ENCODE measurements around the gene MRE11. TPM values are rescaled to one million over a fixed set of nuclear protein-coding genes. Genes with fewer than 3 reads are reported as not detected.

The MRE11 gene
- total and polyA plus RNA-seq, 10 of the 15 experiments (the other 5 are each of a cell fraction or from before 2014, with no cell fraction given) = 16.2 to 39.2 (median 26.9) TPM

DNA sequence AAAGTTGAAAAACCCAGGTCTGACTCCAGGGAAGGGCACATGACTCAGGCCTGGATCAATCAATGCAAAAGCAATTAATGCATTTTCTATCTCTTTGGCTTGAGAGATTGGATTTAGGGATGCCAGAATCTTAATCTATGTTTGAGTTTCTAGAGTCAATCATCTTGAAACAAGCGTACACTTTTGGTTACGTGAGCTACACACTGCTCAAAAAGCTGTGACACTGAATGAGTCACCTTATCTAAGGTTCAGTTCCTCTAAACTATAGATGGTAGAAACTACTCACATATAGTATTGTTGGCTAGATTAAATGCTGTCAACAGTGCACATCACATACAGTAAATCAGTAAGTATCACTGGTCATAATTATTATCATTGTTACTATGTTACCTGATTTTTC lies 24.2 kb downstream of the MRE11 start (continued):
- TF ChIP-seq STAT1 (conservative IDR thresholded peaks at IDR 0.05) (no peak), YY1 (IDR thresholded peaks at IDR 0.05; ENCODE audit: low read depth, low read length) (no peak), CHD1 (IDR thresholded peaks at IDR 0.05; ENCODE audit: low read depth, low read length) (no peak), MEF2B (IDR thresholded peaks at IDR 0.05; ENCODE audit: partially characterized antibody, poor library complexity, severe bottlenecking) (no peak), SIN3A (IDR thresholded peaks at IDR 0.05; ENCODE audit: low read depth, low read length) (no peak), RELA (IDR thresholded peaks at IDR 0.05; ENCODE audit: borderline replicate concordance, partially characterized antibody) (no peak), EZH2 (IDR thresholded peaks at IDR 0.05; ENCODE audit: borderline replicate concordance, control insufficient read depth, low read depth, low read length) (no peak), MYC (IDR thresholded peaks at IDR 0.05; ENCODE audit: insufficient read depth, insufficient read length, insufficient replicate concordance, low read length, severe bottlenecking) (no peak), ZNF217 (IDR thresholded peaks at IDR 0.05) (peak; percentile 16; the same call in 1 of the 2 replicates), RAD21 (IDR thresholded peaks at IDR 0.05; ENCODE audit: insufficient read depth, low read depth, low read length) (no peak), NR2C1 (IDR thresholded peaks at IDR 0.05) (no peak), SMAD1 (IDR thresholded peaks at IDR 0.05; ENCODE audit: low read depth, partially characterized antibody) (no peak), NRF1 (conservative IDR thresholded peaks at IDR 0.05; ENCODE audit: low read depth, low read length) (no peak), CHD2 (IDR thresholded peaks at IDR 0.05; ENCODE audit: borderline replicate concordance, low read depth, low read length) (0 out of 2 replicates have a peak, but pooled peaks have one; percentile 30), REST (IDR thresholded peaks at IDR 0.05; ENCODE audit: low read depth, low read length) (no peak), NR2C2 (IDR thresholded peaks at IDR 0.05; ENCODE audit: borderline replicate concordance, control insufficient read depth, insufficient read length, low read depth) (no peak), SMC3 (IDR thresholded peaks at IDR 0.05; ENCODE audit: borderline replicate concordance, low read length) (no peak), CHD4 (IDR thresholded peaks at IDR 0.05) (no peak)
- TF ChIP-seq, protein P1, sequence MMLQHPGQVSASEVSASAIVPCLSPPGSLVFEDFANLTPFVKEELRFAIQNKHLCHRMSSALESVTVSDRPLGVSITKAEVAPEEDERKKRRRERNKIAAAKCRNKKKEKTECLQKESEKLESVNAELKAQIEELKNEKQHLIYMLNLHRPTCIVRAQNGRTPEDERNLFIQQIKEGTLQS (IDR thresholded peaks at IDR 0.05; ENCODE audit: borderline replicate concordance, extremely low read depth, low read depth, low read length) = no peak
- TF ChIP-seq, protein P2, sequence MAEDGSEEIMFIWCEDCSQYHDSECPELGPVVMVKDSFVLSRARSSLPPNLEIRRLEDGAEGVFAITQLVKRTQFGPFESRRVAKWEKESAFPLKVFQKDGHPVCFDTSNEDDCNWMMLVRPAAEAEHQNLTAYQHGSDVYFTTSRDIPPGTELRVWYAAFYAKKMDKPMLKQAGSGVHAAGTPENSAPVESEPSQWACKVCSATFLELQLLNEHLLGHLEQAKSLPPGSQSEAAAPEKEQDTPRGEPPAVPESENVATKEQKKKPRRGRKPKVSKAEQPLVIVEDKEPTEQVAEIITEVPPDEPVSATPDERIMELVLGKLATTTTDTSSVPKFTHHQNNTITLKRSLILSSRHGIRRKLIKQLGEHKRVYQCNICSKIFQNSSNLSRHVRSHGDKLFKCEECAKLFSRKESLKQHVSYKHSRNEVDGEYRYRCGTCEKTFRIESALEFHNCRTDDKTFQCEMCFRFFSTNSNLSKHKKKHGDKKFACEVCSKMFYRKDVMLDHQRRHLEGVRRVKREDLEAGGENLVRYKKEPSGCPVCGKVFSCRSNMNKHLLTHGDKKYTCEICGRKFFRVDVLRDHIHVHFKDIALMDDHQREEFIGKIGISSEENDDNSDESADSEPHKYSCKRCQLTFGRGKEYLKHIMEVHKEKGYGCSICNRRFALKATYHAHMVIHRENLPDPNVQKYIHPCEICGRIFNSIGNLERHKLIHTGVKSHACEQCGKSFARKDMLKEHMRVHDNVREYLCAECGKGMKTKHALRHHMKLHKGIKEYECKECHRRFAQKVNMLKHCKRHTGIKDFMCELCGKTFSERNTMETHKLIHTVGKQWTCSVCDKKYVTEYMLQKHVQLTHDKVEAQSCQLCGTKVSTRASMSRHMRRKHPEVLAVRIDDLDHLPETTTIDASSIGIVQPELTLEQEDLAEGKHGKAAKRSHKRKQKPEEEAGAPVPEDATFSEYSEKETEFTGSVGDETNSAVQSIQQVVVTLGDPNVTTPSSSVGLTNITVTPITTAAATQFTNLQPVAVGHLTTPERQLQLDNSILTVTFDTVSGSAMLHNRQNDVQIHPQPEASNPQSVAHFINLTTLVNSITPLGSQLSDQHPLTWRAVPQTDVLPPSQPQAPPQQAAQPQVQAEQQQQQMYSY (CRISPR knock-in tag; IDR thresholded peaks at IDR 0.05) = no peak
- TF ChIP-seq, protein P3, sequence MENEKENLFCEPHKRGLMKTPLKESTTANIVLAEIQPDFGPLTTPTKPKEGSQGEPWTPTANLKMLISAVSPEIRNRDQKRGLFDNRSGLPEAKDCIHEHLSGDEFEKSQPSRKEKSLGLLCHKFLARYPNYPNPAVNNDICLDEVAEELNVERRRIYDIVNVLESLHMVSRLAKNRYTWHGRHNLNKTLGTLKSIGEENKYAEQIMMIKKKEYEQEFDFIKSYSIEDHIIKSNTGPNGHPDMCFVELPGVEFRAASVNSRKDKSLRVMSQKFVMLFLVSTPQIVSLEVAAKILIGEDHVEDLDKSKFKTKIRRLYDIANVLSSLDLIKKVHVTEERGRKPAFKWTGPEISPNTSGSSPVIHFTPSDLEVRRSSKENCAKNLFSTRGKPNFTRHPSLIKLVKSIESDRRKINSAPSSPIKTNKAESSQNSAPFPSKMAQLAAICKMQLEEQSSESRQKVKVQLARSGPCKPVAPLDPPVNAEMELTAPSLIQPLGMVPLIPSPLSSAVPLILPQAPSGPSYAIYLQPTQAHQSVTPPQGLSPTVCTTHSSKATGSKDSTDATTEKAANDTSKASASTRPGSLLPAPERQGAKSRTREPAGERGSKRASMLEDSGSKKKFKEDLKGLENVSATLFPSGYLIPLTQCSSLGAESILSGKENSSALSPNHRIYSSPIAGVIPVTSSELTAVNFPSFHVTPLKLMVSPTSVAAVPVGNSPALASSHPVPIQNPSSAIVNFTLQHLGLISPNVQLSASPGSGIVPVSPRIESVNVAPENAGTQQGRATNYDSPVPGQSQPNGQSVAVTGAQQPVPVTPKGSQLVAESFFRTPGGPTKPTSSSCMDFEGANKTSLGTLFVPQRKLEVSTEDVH (IDR thresholded peaks at IDR 0.05; ENCODE audit: low read depth, partially characterized antibody) = no peak
